GM12875 (cell line): ENCODE data around the gene RGMB.

Experiments used
- H3K4me3 ChIP-seq: one replicate; pipeline ENCODE4 v1.5.1; 2011; ENCODE audit warnings: low read depth, low read length, control low read depth
- TF ChIP-seq, protein P1 (sequence below): IDR thresholded peaks from 2 replicates; pipeline ENCODE4 v1.5.1; 2011; ENCODE audit warnings: low read depth, mild to moderate bottlenecking, control low read depth, inconsistent platforms, low read length, moderate library complexity, borderline replicate concordance; ENCODE audit not compliant: insufficient read depth

RGMB gene

GRCh38 chr5:98827588-98828284 is 54.3 kb downstream of the RGMB start:
- TF ChIP-seq, protein P1, sequence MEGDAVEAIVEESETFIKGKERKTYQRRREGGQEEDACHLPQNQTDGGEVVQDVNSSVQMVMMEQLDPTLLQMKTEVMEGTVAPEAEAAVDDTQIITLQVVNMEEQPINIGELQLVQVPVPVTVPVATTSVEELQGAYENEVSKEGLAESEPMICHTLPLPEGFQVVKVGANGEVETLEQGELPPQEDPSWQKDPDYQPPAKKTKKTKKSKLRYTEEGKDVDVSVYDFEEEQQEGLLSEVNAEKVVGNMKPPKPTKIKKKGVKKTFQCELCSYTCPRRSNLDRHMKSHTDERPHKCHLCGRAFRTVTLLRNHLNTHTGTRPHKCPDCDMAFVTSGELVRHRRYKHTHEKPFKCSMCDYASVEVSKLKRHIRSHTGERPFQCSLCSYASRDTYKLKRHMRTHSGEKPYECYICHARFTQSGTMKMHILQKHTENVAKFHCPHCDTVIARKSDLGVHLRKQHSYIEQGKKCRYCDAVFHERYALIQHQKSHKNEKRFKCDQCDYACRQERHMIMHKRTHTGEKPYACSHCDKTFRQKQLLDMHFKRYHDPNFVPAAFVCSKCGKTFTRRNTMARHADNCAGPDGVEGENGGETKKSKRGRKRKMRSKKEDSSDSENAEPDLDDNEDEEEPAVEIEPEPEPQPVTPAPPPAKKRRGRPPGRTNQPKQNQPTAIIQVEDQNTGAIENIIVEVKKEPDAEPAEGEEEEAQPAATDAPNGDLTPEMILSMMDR, result no peak
- H3K4me3 ChIP-seq, result no peak overlapping the region

DNA sequence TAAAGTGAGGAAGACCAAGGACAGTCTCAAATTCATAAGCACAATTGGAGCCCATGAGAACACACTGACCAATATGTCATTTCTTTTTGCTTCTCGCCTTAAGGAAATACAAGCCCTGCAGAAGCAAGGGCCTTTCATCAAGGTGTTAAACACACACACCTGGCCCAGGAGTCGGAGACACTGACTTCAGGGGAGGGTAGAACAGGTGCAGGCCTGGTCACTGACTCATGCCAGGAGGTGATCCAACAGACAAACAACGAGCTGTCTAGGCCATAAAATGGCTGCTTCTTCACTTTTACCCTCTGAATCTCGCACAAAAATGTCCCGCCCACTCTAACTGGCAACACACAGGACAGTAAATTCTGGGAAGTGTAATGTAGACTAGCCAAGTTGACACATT is 62.7 kb downstream of the RGMB start:
- TF ChIP-seq, protein P1, result no peak
- H3K4me3 ChIP-seq, result no peak overlapping the region

GRCh38 chr5:98839469-98840383 is 66.3 kb downstream of the RGMB start:
- peak overlapping the region; percentile 34 for H3K4me3 ChIP-seq
- TF ChIP-seq, protein P1, result peak; percentile 70

DNA sequence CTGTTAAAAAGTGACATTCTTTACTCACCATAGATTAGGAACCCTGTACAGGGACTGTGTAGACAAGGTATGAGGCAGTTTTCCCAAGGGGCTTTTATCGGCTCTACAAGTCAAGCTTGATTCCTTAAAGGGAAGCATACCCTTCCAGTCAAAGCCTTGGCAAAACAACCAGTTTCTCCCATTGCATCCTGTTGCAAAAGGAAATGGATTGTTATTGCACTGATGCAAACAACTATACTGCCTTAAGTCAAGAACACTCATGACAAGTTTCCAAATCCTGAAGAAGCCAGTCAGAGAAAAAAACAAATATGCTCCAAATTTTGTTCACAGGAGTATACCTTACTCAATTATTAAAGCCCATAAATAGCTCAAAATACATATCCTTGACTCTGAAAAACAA is 67.5 kb downstream of the RGMB start:
- TF ChIP-seq, protein P1, result no peak

DNA sequence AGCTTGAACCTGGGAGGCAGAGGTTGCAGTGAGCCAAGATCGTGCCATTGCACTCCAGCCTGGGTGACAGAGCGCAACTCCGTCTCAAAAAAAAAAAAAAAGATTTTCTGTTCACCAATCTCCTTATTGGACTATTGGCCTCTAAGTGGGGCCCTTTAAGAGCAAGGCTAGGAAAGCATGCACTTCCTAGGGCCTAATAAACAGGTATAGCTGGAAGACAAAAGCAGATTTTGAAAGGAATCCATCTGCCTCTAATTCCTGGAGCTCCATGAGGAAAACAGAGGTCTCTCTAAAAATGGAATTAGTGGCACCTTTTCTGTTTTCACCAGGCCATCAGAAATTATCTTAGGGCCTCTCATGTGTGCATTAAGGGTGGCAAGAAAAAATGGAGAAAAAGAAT is 70.0 kb downstream of the RGMB start:
- no peak overlapping the region for H3K4me3 ChIP-seq
- TF ChIP-seq, protein P1, result no peak

More for the DNA sequence above, 67.5 kb downstream of the RGMB start:
- H3K4me3 ChIP-seq, result no peak overlapping the region

DNA sequence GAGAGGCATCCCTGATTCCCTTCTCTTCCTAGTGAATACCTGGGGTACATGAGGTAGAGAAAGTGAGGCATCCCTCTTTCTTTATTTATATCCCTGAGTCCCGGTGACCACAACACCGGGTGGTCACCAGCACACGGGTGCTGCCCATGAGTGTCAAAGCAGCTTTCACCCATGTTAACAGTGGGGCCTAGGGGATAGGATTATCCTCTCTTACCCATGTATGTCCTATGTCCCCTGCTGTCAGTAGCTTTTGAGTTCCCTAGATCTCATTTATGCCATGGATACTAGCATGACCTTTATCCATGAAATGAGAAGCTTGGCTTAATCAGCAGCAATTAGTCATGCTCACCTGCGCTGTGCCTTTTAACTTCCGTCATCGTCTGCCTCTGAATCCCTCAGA is 71.4 kb downstream of the RGMB start:
- no peak overlapping the region for H3K4me3 ChIP-seq
- TF ChIP-seq, protein P1, result no peak
